HG03139 (cell line): Measurements from ENCODE around the gene TBRG4.

Source experiments
- ATAC-seq: cut with Tn5 transposase; IDR thresholded peaks from one replicate; pipeline ENCODE4 v1.9.1; 2021; ENCODE audit not compliant: unreplicated experiment

Gene TBRG4

GRCh38 chr7:45145881-45146280 lies 34.4 kb upstream of the TBRG4 start:
- ATAC-seq: no peak

GRCh38 chr7:45143616-45144015 lies 32.1 kb upstream of the TBRG4 start:
- no peak for ATAC-seq

- ATAC-seq: no peak
Measured at GRCh38 chr7:45140827-45141226, 29.3 kb upstream of the TBRG4 start.

DNA sequence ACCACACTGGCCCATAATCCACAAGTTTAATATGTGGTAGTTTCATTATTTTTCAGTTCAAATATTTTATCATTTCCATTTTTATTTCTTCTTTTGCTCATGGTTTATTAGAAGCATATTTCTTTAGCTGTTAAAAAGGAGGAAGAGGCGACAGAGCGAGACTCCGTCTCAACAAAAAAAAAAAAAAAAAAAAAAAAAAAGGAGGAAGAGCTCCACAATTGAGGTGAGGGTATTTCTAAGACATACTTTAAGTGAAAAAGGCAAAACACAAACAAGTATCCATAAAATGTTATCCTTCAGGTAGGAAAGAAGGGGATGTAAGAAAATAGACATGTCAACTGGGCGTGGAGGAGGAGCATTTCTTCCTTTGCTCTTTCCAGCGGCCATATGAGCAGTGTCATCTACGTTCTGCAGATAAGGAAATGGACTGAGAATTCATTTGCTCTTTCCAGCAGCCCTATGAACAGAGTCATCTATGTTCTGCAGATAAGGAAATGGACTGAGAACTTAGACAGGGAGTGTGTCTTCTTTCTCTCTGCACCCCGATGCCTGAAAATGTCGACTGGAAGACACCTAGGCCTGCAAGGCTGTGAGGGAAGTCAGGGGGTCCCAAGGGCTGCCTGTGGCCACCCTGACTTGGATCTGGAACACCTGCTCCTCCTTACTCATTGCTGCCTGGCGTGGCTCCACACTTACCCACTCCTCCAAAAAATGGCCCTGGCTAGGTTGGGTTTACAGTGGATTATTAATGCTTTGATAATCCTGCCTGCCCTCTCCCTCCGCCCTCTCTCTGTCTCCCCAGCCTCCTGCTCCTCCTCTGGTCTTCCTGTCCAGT lies 27.2 kb upstream of the TBRG4 start:
- ATAC-seq: no peak

GRCh38 chr7:45136106-45137060 lies 24.9 kb upstream of the TBRG4 start:
- no peak for ATAC-seq

DNA sequence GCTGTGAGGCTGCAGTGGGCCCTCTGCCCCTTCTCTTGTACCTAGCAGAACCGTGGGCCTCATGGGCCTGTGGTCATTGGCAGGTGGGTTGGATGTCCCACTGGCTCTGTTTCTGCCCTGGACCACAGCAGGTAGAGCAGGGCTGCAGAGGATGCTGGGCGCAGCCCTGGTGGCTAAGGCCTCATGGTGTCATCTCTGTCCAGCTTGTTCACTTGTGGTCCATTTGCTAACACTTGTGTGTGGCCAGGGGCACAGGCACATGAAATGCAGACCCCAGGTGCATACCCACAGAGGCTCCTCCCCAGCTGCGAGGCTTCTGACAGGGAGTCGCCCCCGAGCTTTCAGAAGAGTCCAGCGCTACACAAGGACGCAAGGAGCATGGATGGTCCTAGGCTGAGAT lies 22.4 kb upstream of the TBRG4 start:
- ATAC-seq: no peak

DNA sequence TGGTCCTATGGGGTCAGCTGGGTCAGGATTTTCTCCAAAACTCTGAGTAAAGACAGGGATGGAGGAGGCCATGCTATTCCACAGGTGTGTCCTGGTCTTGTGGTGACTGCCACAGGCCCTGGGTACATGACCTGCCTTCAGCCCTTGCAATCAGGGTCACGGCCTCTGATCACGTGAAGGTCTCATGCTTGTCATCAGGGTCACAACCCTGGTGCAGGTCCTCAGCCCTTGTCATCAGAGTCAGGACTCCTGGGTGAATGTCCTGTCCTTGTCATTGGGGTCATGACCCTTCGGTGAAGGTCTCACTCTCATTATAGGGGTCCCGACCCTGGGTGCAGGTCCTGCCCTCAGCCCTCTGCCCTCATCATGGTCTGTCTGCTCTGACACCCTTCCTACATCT lies 21.9 kb upstream of the TBRG4 start:
- no peak for ATAC-seq

GRCh38 chr7:45132708-45133320 lies 21.3 kb upstream of the TBRG4 start:
- ATAC-seq: no peak

- ATAC-seq: no peak
Measured at GRCh38 chr7:45131891-45132290, 20.4 kb upstream of the TBRG4 start.

- ATAC-seq: no peak
Measured at GRCh38 chr7:45130910-45131309, 19.4 kb upstream of the TBRG4 start.

GRCh38 chr7:45129906-45130305 lies 18.4 kb upstream of the TBRG4 start:
- ATAC-seq: no peak

DNA sequence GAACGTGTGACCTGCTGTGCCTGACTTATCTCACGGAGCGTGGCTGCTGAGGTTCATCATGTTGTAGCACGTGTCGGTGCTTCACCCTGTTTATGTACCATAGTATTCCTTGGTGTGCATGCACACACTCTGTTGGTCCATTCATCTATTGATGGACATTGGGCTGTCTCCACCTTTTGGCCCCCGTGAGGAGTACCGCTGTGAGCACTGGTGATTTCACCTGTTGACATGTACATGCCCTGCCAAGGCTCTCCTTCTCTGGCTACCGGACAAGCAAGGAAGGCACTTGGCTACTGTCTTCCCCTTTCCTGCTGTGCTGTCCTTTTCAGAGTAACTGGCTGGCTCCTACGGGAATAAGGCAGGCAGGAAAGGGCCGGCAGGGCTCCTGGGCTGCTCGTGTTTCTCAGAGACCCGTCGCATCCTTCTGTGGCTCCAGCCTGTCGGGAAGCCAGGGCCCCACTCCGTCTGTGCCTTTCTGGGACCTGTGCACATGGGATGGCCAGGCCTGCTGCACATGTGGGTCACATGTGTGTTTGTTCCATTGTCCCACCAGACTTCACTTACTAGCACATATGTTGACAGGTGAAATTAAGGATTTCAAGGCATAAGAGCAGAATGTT lies 17.8 kb upstream of the TBRG4 start:
- ATAC-seq: no peak

- no peak for ATAC-seq
Measured at GRCh38 chr7:45126920-45127319, 15.4 kb upstream of the TBRG4 start.

DNA sequence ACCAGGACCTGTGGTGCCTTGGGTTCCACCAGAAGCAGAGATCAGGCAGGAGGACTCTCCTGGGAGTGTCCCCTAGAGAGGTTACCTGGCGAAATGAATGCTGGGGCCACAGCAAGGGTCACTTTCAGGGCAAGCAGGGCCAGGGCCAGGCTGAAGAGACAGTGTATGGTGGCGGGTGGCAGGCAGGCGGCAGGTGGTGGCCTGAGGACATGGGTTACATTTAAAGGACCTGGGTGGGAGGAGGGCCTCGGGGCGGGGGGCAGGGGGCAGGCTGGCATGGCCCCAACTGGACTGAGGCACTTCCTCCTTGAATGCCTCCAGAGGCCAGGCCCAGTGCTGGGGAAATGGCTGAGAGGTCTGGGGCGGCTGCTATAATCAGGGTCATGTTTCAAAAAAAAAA lies 14.7 kb upstream of the TBRG4 start:
- no peak for ATAC-seq

- no peak for ATAC-seq
Measured at GRCh38 chr7:45125193-45125904, 13.9 kb upstream of the TBRG4 start.

DNA sequence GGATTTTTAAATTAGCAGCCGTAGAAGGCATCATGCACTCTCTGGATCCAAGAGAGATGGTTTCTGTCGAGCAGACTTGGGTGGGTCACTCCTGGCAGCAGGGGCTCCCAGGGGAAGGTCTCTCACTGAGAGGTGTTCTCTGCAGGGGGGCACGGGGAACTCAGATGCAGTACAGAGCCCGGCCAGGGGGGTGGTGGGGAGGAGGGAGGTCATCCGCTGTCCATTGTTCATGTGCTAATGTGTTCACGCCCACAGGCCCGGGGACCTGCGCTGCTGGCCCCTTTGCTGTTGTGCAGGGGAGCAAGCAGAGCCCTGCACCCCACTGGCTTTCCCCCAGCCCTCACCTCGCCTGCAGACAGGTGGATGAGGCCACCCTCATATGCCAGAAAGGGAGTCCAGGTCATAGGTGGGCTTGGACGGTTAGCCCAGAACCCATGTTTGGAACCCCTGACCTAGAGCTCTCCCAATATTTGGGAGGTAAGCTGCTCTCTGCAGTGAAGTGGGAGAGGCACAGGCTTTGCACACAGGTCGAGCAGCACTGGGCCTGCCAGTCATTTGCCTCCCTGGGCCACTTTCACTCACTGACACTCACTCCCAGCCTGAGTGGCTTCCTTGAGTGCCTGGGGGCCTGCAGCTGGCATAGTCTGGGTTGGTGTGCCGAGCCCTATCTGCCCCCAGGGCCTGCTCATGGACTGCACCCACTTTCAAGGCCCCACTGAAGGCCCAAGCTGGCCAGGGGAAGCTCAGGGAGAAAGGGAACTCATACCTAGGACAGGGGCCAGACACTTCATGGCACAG lies 12.6 kb upstream of the TBRG4 start:
- no peak for ATAC-seq

DNA sequence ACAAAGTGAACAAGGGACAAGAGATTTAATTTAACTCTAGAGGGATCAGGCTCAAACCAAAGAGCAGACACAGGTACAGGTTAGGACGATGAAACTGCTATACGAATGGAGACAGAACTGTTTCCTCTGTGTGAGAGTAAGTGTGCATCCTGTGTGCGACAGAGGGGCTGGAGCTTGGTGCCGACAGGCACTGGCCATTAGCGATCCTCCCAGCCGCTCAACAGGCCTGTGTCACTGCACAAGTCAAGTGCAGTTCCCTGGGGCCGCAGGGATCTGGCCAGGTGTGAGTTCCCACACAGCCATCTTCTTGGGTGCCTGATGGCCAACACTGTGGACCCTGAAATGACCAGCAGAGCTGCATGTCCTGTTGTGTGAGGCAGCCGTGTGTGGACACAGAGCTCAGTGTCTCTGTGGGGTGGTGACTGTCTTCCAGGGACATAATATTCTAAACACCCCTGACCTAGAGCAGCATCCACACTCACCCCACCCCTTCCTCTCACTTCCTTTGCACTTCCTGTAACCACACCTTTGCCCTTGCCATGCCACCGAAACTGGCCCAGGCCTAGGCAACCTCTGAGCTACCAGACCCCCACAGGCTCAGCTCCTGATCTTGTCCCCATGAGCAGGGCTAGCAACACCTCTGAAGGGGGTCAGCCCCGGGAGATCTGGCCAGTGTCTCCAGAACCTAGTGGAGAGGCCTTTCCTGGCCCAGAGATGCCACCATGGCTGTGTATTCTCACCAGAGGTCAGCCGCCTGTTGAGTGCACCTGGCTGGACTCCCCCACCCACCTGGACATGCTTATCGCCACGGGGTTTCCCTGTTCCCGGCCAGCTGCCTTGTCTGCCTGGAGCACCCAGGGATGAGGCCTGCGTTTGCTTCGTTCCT lies 11.7 kb upstream of the TBRG4 start:
- ATAC-seq: no peak

- ATAC-seq: no peak
Measured at GRCh38 chr7:45119550-45119949, 8.1 kb upstream of the TBRG4 start.

GRCh38 chr7:45118889-45119331 lies 7.4 kb upstream of the TBRG4 start:
- ATAC-seq: peak; percentile 55
